H1 (cell line): Measurements from ENCODE around the gene AIF1. TPM values are rescaled to one million over a fixed set of nuclear protein-coding genes. Genes with fewer than 3 reads are reported as not detected.

Experiments
- CTCF ChIA-PET: fragments of 300-600 bp; sonication (Branson Sonifier 250); formaldehyde crosslinking; loops from one replicate; lab custom pipeline; 2021; ENCODE audit not compliant: partially characterized antibody; lab: Charles Lee
- POLR2A ChIA-PET: fragments of 300-600 bp; sonication (Branson Sonifier 250); formaldehyde crosslinking; loops from one replicate; lab custom pipeline; 2021; ENCODE audit warnings: inconsistent platforms; ENCODE audit not compliant: partially characterized antibody; lab: Charles Lee
- DNase-seq, 2 experiments: peaks; one replicate each; pipeline versions ENCODE4 v3.0.0 to v3.0.0-alpha.2; 2010 to 2022; ENCODE audit warnings: low spot score in 2 of 2, low read depth in 1 of 2, mixed read lengths in 1 of 2
- FAIRE-seq: peaks from 2 replicates; lab custom pipeline; 2011; peaks lifted over from hg19 to GRCh38; lab: Jason Lieb, UNC
- H2AFZ ChIP-seq: 2 replicates; pipeline ENCODE4 v1.8.1; 2012; ENCODE audit warnings: low read length, inconsistent platforms
- H2AK5ac ChIP-seq: 2 replicates; pipeline ENCODE4 v1.6.1; 2013; ENCODE audit warnings: low read depth, low read length
- H2BK120ac ChIP-seq: replicated peaks from 2 replicates; pipeline ENCODE3; 2013; ENCODE audit warnings: low read depth, low read length, inconsistent platforms
- H2BK12ac ChIP-seq: 2 replicates; pipeline ENCODE4 v1.6.1; 2013; ENCODE audit warnings: low read depth, low read length
- H2BK15ac ChIP-seq: 2 replicates; pipeline ENCODE4 v1.6.1; 2013; ENCODE audit warnings: low read length
- H2BK20ac ChIP-seq: 2 replicates; pipeline ENCODE4 v1.6.1; 2013; ENCODE audit warnings: low read length
- H2BK5ac ChIP-seq: 2 replicates; pipeline ENCODE4 v1.6.1; 2013; ENCODE audit warnings: low read depth, low read length
- H3K14ac ChIP-seq: 2 replicates; pipeline ENCODE4 v1.6.1; 2013; ENCODE audit warnings: inconsistent platforms; ENCODE audit not compliant: insufficient read length
- H3K18ac ChIP-seq: 2 replicates; pipeline ENCODE4 v1.6.1; 2013; ENCODE audit warnings: low read length; ENCODE audit errors: extremely low read depth
- H3K23ac ChIP-seq: 2 replicates; pipeline ENCODE4 v1.6.1; 2013; ENCODE audit warnings: inconsistent platforms; ENCODE audit not compliant: insufficient read length
- H3K23me2 ChIP-seq: 2 replicates; pipeline ENCODE4 v1.6.1; 2013; ENCODE audit warnings: low read depth, low read length
- H3K27ac ChIP-seq: 2 replicates; pipeline ENCODE4 v1.6.1; 2011; ENCODE audit warnings: low read depth, low read length, inconsistent platforms
- H3K27me3 ChIP-seq, 4 experiments: replicated peaks in 1 of 4; 1 replicate in 1 of 4; 2 replicates in 3 of 4; pipeline versions ENCODE4 v1.6.1 to v1.8.1; 2011 to 2013; ENCODE audit warnings: low read length in 3 of 4, mild to moderate bottlenecking in 3 of 4, inconsistent platforms in 2 of 4, mixed read lengths in 2 of 4, moderate library complexity in 1 of 4; ENCODE audit not compliant: control insufficient read depth in 3 of 4, insufficient read depth in 3 of 4; ENCODE audit errors: extremely low read depth in 1 of 4
- H3K36me3 ChIP-seq, 4 experiments: 2 replicates each; pipeline versions ENCODE4 v1.6.1 to v1.8.1; 2011 to 2013; ENCODE audit warnings: mild to moderate bottlenecking in 4 of 4, low read length in 3 of 4, moderate library complexity in 2 of 4, control low read depth in 1 of 4, inconsistent platforms in 1 of 4; ENCODE audit not compliant: insufficient read depth in 4 of 4, control insufficient read depth in 2 of 4
- H3K4ac ChIP-seq: replicated peaks from 2 replicates; pipeline ENCODE3; 2013; ENCODE audit warnings: low read length, low read depth, mixed read lengths, inconsistent platforms; ENCODE audit not compliant: insufficient read length
- H3K4me1 ChIP-seq, 4 experiments: replicated peaks in 1 of 4; 1 replicate in 1 of 4; 2 replicates in 3 of 4; pipeline versions ENCODE4 v1.6.1 to v1.8.1; 2011 to 2013; ENCODE audit warnings: low read length in 3 of 4, inconsistent platforms in 2 of 4, mixed read lengths in 1 of 4; ENCODE audit not compliant: insufficient read depth in 4 of 4, control insufficient read depth in 3 of 4
- H3K4me2 ChIP-seq, 2 experiments: 2 replicates each; pipeline versions ENCODE4 v1.6.1 to v1.8.1; 2011 to 2013; ENCODE audit warnings: low read depth in 2 of 2, low read length in 2 of 2, control low read depth in 1 of 2, inconsistent platforms in 1 of 2, mild to moderate bottlenecking in 1 of 2; ENCODE audit not compliant: insufficient read depth in 1 of 2
- H3K4me3 ChIP-seq, 4 experiments: fragments of 200-600, 300-600 bp in 1 of 4; sonication (generic), shearing (Covaris generic), sonication (Bioruptor Twin) in 1 of 4; 2 replicates each; pipeline versions ENCODE4 v1.5.1 to v1.8.1; 2011 to 2016; ENCODE audit warnings: low read length in 4 of 4, low read depth in 3 of 4, control low read depth in 2 of 4, inconsistent platforms in 2 of 4, mild to moderate bottlenecking in 2 of 4, mixed read lengths in 1 of 4, moderate library complexity in 1 of 4; ENCODE audit not compliant: insufficient read depth in 2 of 4; ENCODE audit errors: extremely low read depth in 1 of 4
- H3K56ac ChIP-seq: replicated peaks from 2 replicates; pipeline ENCODE3; 2013; ENCODE audit warnings: low read depth, mild to moderate bottlenecking, mixed read lengths, low read length, inconsistent platforms; ENCODE audit not compliant: insufficient read length
- H3K79me1 ChIP-seq: 2 replicates; pipeline ENCODE4 v1.6.1; 2013; ENCODE audit warnings: low read depth, low read length, control low read depth
- H3K79me2 ChIP-seq, 2 experiments: 2 replicates each; pipeline versions ENCODE4 v1.6.1 to v1.8.1; 2012 to 2013; ENCODE audit warnings: low read length in 2 of 2, mild to moderate bottlenecking in 2 of 2, inconsistent platforms in 1 of 2; ENCODE audit not compliant: insufficient read depth in 2 of 2, control insufficient read depth in 1 of 2
- H3K9ac ChIP-seq, 4 experiments: replicated peaks in 1 of 4; 1 replicate in 1 of 4; 2 replicates in 3 of 4; pipeline versions ENCODE4 v1.6.1 to v1.8.1; 2011 to 2013; ENCODE audit warnings: low read depth in 3 of 4, low read length in 3 of 4, control low read depth in 2 of 4, mild to moderate bottlenecking in 2 of 4, moderate library complexity in 2 of 4, inconsistent platforms in 1 of 4; ENCODE audit errors: extremely low read depth in 1 of 4
- H3K9me3 ChIP-seq, 2 experiments: 2 replicates each; pipeline versions ENCODE4 v1.6.1 to v1.8.1; 2012 to 2013; ENCODE audit warnings: mild to moderate bottlenecking in 2 of 2, moderate library complexity in 2 of 2, control low read depth in 1 of 2, inconsistent platforms in 1 of 2, low read depth in 1 of 2, low read length in 1 of 2, mixed read lengths in 1 of 2; ENCODE audit not compliant: insufficient read depth in 2 of 2
- H4K20me1 ChIP-seq, 2 experiments: replicated peaks in 1 of 2; 2 replicates each; pipeline versions ENCODE3 to v1.8.1; 2011 to 2013; ENCODE audit warnings: inconsistent platforms in 2 of 2, low read length in 2 of 2, mild to moderate bottlenecking in 1 of 2; ENCODE audit not compliant: insufficient read depth in 2 of 2, control insufficient read depth in 1 of 2
- H4K5ac ChIP-seq: 2 replicates; pipeline ENCODE4 v1.6.1; 2013; ENCODE audit warnings: low read length, low read depth, mixed read lengths, inconsistent platforms; ENCODE audit not compliant: insufficient read length
- H4K8ac ChIP-seq: 2 replicates; pipeline ENCODE4 v1.8.0; 2013; ENCODE audit warnings: mild to moderate bottlenecking, moderate library complexity, low read length, inconsistent platforms; ENCODE audit not compliant: insufficient read depth; ENCODE audit errors: extremely low read depth
- H4K91ac ChIP-seq: replicated peaks from 2 replicates; pipeline ENCODE3; 2013; ENCODE audit warnings: low read length, mixed read lengths, inconsistent platforms; ENCODE audit not compliant: insufficient read length
- CBX8 ChIP-seq: fragments of 300-800, 300-1000 bp; sonication (generic); IDR thresholded peaks from 2 replicates; pipeline ENCODE4 v1.7.1; 2016; ENCODE audit warnings: low read depth, low read length, borderline replicate concordance
- CHD1 ChIP-seq: IDR thresholded peaks from 2 replicates; pipeline ENCODE4 v1.6.1; 2012; ENCODE audit warnings: low read depth, low read length, improper control_type of control experiment
- EGR1 ChIP-seq: IDR thresholded peaks from 2 replicates; pipeline ENCODE4 v1.6.1; 2011; ENCODE audit warnings: low read depth, low read length, borderline replicate concordance
- GABPA ChIP-seq: IDR thresholded peaks from 2 replicates; pipeline ENCODE4 v1.6.1; 2011; ENCODE audit warnings: mild to moderate bottlenecking, low read length, moderate library complexity, borderline replicate concordance; ENCODE audit not compliant: insufficient read depth
- RXRA ChIP-seq: IDR thresholded peaks from 2 replicates; pipeline ENCODE4 v1.6.1; 2011; ENCODE audit warnings: low read depth, mild to moderate bottlenecking, low read length, moderate library complexity; ENCODE audit not compliant: insufficient read depth
- SP1 ChIP-seq: IDR thresholded peaks from 2 replicates; pipeline ENCODE4 v1.6.1; 2011; ENCODE audit warnings: low read depth, low read length
- SP2 ChIP-seq: IDR thresholded peaks from 2 replicates; pipeline ENCODE4 v1.6.1; 2012; ENCODE audit warnings: mild to moderate bottlenecking, low read length, inconsistent platforms
- SRF ChIP-seq: IDR thresholded peaks from 2 replicates; pipeline ENCODE4 v1.6.1; 2011; ENCODE audit warnings: mild to moderate bottlenecking, low read depth, low read length, moderate library complexity
- ZNF274 ChIP-seq: IDR thresholded peaks from 2 replicates; pipeline ENCODE4 v1.7.0; 2012; ENCODE audit warnings: low read length, borderline replicate concordance; ENCODE audit errors: extremely low read depth
- WGBS, 2 experiments: shearing (Covaris generic) in 1 of 2; methylation state at CpG; one replicate each; pipeline versions ENCODE4 v1.1.6 to v1.1.7; 2013 to 2015; ENCODE audit warnings: low lambda C conversion rate in 2 of 2, mixed read lengths in 2 of 2, inconsistent platforms in 1 of 2, low coverage in 1 of 2, missing lambda C conversion rate in 1 of 2; ENCODE audit not compliant: insufficient replicate concordance in 2 of 2, insufficient coverage in 1 of 2, insufficient read length in 1 of 2; ENCODE audit errors: extremely low coverage in 1 of 2, missing lambda C conversion rate in 1 of 2; 5-methylcytosine and 5-hydroxymethylcytosine counted together
- polyA plus RNA-seq, 7 experiments: library from polyadenylated mRNA; depleted of rRNA in 3 of 7; stranded (reverse) in 5 of 7; unstranded in 2 of 7; fragments of >200 nt in 5 of 7; fragments of 200-250 nt in 2 of 7; gene quantifications; 1 replicate in 5 of 7; 2 replicates in 1 of 7; 4 replicates in 1 of 7; pipeline versions ENCODE4 v1.2.1 to v1.2.3, GENCODE V29; 2011 to 2013; ENCODE audit warnings: missing spikeins in 2 of 7, mixed read lengths in 2 of 7
- total RNA-seq: library from RNA; stranded (reverse); fragmentation: NEBNext Ultra II Directional; extraction: Animal tissue kit (Norgen Biotek cat#: 25700); gene quantifications from 2 replicates; pipeline ENCODE4 v1.2.1, GENCODE V29; 2021
- TF ChIP-seq, protein P1 (sequence below): IDR thresholded peaks from 2 replicates; pipeline ENCODE4 v1.6.1; 2012; ENCODE audit warnings: low read length, inconsistent platforms
- TF ChIP-seq, protein P2 (sequence below): IDR thresholded peaks from 2 replicates; pipeline ENCODE4 v1.6.1; 2011; ENCODE audit warnings: low read depth, mild to moderate bottlenecking, low read length; ENCODE audit not compliant: insufficient read depth

Gene AIF1
- total and polyA plus RNA-seq, 2 of the 8 experiments (the other 6 are each of a cell fraction or from before 2014, with no cell fraction given) = 6.3 to 9.8 TPM

DNA sequence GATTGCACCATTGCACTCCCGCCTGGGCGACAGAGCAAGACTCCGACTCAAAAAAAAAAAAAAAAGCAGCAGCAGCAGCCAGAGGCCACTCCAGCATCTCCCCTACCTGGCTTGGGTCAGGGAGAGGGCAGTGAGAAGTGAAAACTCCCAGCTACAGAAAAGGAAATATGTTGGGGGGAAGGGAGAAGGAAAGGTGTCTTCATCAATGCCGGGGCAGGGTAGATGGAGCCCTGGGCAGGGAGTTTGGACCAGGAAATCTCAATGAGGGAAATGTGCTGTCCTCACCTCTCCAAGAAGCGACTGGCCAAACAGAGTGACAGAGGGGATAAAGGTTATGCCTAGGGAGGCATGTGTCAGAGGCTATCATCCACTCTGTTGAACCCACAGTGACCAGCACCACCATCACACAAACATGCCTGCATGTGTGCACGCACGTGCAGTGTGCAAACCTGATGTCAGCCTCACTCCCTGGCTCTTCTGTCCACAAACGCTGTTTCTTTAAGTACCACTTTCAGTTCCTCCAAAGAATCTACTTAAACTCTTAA is 887 bp upstream of the AIF1 start:
- DNase-seq = no peak
- CTCF ChIA-PET = interaction anchor here (0.9 to 4.5 kb wide), 3 partner anchors 17 to 65 kb away, joined by 3 to 45 read pairs (median 4); no protein-coding TSS in a partner anchor
- no peaks in the 10 kb centered on the region for H3K27me3 ChIP-seq
- H3K36me3 ChIP-seq = no peaks in the 10 kb centered on the region
- peaks cover 2 to 12% (median 6%) of the 10 kb centered on the region in 4 experiments; a peak in 6 of 7 replicates for H3K4me1 ChIP-seq
- H3K14ac ChIP-seq = no peak overlapping the region
- no peak overlapping the region for H3K4ac ChIP-seq
- H2AFZ ChIP-seq = no peak overlapping the region
- no peak overlapping the region for H3K4me2 ChIP-seq
- H3K9ac ChIP-seq = no peak overlapping the region
- peak overlapping the region; percentile 94; the same call in 1 of the 2 replicates for H2AK5ac ChIP-seq
- no peaks in the 10 kb centered on the region for H4K20me1 ChIP-seq
- peak overlapping the region; percentile 98; the same call in 1 of the 2 replicates for H2BK15ac ChIP-seq
- no peak overlapping the region for H4K8ac ChIP-seq
- H3K9me3 ChIP-seq = no peaks in the 10 kb centered on the region
- H3K18ac ChIP-seq = peak overlapping the region; percentile 38; the same call in 1 of the 2 replicates
- H2BK120ac ChIP-seq = no peak overlapping the region
- no peak overlapping the region for H3K23ac ChIP-seq
- H3K79me2 ChIP-seq = no peaks in the 10 kb centered on the region
- no peaks in the 10 kb centered on the region for H3K79me1 ChIP-seq
- POLR2A ChIA-PET = interaction anchor here (0.6 to 34.9 kb wide), 8 partner anchors 10 to 72 kb away, joined by 3 to 883 read pairs (median 4); partner anchors contain the start of genes APOM, ATP6V1G2, BAG6 and C6orf47
- no peak overlapping the region for H2BK5ac ChIP-seq
- 0 out of 2 replicates have a peak overlapping the region, but pooled peaks have one; percentile 72 for H2BK20ac ChIP-seq
- 91% methylated on average over 5 of the region's 8 CpGs; no CpG with 5 or more reads in 1 of the 2 experiments for WGBS, 2 experiments
- no peak overlapping the region for H4K91ac ChIP-seq
- no peak overlapping the region for H2BK12ac ChIP-seq
- H3K23me2 ChIP-seq = peaks cover 4% of the 10 kb centered on the region; the same call in 1 of the 2 replicates
- no peak overlapping the region for H3K27ac ChIP-seq
- no peak overlapping the region for H3K56ac ChIP-seq
- no peak overlapping the region for H3K4me3 ChIP-seq
- FAIRE-seq = no peak
- no peak overlapping the region for H4K5ac ChIP-seq
- no peak for TF ChIP-seq EGR1
- TF ChIP-seq CBX8 = no peak
- TF ChIP-seq, protein P1, sequence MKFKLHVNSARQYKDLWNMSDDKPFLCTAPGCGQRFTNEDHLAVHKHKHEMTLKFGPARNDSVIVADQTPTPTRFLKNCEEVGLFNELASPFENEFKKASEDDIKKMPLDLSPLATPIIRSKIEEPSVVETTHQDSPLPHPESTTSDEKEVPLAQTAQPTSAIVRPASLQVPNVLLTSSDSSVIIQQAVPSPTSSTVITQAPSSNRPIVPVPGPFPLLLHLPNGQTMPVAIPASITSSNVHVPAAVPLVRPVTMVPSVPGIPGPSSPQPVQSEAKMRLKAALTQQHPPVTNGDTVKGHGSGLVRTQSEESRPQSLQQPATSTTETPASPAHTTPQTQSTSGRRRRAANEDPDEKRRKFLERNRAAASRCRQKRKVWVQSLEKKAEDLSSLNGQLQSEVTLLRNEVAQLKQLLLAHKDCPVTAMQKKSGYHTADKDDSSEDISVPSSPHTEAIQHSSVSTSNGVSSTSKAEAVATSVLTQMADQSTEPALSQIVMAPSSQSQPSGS = no peak
- no peak for TF ChIP-seq ZNF274
- TF ChIP-seq SP2 = no peak
- TF ChIP-seq RXRA = no peak
- no peak for TF ChIP-seq CHD1
- TF ChIP-seq GABPA = no peak
- TF ChIP-seq SRF = no peak
- TF ChIP-seq, protein P2, sequence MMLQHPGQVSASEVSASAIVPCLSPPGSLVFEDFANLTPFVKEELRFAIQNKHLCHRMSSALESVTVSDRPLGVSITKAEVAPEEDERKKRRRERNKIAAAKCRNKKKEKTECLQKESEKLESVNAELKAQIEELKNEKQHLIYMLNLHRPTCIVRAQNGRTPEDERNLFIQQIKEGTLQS = no peak
- TF ChIP-seq SP1 = no peak
